HL-60 (cell line): ENCODE results near the gene NVL.

Source experiments
- GABPA ChIP-seq: IDR thresholded peaks from 2 replicates; pipeline ENCODE4 v1.6.1; 2012; ENCODE audit warnings: low read depth
- POLR2AphosphoS5 ChIP-seq: IDR thresholded peaks from 2 replicates; pipeline ENCODE4 v1.6.1; 2012; ENCODE audit warnings: low read depth
- SPI1 ChIP-seq: IDR thresholded peaks from 2 replicates; pipeline ENCODE4 v1.6.1; 2012; ENCODE audit warnings: low read depth, mild to moderate bottlenecking, borderline replicate concordance
- TF ChIP-seq, protein P1 (sequence below): IDR thresholded peaks from 2 replicates; pipeline ENCODE4 v1.6.1; 2012; ENCODE audit warnings: low read depth; ENCODE audit not compliant: insufficient replicate concordance
- TF ChIP-seq, protein P2 (sequence below): IDR thresholded peaks from one replicate; pipeline ENCODE4 v1.5.1; 2011; ENCODE audit warnings: low read length, control low read depth, inconsistent platforms; ENCODE audit not compliant: insufficient read depth

DNA sequence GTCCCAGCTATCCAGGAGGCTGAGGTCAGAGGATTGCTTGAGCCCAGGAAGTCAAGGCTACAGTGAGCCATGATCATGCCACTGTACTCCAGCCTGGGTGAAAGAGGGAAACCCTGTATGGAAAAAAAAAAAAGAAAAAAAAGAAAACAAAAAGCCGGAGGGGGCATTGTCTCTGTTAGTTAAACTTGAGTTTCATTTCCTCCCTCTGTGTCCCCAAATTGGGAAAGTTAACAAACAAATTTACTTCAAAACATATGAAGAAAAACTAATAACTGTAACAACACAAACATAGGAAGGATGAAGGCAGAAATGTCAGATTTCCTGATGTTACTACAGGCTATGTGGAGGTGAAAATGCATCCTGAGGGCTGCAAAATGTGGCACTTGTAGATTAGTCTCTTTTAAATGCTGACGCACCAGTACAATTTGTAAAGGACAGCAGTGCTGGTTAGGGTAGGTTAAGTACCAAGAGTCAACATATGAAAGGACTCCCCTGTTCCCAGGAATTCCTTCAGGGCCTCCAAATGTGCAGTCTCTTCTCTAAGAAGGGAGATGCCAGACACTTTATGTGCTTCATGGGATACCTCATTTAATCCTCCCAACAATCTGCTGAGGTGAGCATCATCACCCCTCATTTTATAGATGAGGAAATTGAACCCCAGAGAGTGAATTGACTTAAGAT is 94.0 kb downstream of the NVL start:
- TF ChIP-seq, protein P1, sequence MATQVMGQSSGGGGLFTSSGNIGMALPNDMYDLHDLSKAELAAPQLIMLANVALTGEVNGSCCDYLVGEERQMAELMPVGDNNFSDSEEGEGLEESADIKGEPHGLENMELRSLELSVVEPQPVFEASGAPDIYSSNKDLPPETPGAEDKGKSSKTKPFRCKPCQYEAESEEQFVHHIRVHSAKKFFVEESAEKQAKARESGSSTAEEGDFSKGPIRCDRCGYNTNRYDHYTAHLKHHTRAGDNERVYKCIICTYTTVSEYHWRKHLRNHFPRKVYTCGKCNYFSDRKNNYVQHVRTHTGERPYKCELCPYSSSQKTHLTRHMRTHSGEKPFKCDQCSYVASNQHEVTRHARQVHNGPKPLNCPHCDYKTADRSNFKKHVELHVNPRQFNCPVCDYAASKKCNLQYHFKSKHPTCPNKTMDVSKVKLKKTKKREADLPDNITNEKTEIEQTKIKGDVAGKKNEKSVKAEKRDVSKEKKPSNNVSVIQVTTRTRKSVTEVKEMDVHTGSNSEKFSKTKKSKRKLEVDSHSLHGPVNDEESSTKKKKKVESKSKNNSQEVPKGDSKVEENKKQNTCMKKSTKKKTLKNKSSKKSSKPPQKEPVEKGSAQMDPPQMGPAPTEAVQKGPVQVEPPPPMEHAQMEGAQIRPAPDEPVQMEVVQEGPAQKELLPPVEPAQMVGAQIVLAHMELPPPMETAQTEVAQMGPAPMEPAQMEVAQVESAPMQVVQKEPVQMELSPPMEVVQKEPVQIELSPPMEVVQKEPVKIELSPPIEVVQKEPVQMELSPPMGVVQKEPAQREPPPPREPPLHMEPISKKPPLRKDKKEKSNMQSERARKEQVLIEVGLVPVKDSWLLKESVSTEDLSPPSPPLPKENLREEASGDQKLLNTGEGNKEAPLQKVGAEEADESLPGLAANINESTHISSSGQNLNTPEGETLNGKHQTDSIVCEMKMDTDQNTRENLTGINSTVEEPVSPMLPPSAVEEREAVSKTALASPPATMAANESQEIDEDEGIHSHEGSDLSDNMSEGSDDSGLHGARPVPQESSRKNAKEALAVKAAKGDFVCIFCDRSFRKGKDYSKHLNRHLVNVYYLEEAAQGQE, result no peak
- TF ChIP-seq POLR2AphosphoS5, result no peak
- TF ChIP-seq, protein P2, sequence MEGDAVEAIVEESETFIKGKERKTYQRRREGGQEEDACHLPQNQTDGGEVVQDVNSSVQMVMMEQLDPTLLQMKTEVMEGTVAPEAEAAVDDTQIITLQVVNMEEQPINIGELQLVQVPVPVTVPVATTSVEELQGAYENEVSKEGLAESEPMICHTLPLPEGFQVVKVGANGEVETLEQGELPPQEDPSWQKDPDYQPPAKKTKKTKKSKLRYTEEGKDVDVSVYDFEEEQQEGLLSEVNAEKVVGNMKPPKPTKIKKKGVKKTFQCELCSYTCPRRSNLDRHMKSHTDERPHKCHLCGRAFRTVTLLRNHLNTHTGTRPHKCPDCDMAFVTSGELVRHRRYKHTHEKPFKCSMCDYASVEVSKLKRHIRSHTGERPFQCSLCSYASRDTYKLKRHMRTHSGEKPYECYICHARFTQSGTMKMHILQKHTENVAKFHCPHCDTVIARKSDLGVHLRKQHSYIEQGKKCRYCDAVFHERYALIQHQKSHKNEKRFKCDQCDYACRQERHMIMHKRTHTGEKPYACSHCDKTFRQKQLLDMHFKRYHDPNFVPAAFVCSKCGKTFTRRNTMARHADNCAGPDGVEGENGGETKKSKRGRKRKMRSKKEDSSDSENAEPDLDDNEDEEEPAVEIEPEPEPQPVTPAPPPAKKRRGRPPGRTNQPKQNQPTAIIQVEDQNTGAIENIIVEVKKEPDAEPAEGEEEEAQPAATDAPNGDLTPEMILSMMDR, result no peak
- TF ChIP-seq GABPA, result no peak
- no peak for TF ChIP-seq SPI1
